Panc1 (cell line): ENCODE data around the gene SETD6. TPM values are rescaled to one million over a fixed set of nuclear protein-coding genes. Genes with fewer than 3 reads are reported as not detected.
A peak's percentile ranks its signal among the peaks of the same experiment; 100 is the strongest.

Experiments used
- ATAC-seq: fragments of 200-7000 bp; cut with Tn5 transposase; 2 replicates; pipeline ENCODE4 v1.9.1; 2020; ENCODE audit warnings: mild to moderate bottlenecking, moderate library complexity
- BruUV-seq: library from RNA; stranded (reverse); fragments of 400-500 nt; replicated peaks from 2 replicates; lab custom pipeline; 2021; lab: Mats Ljungman, UMichigan
- CTCF ChIA-PET: fragments of 300-600 bp; sonication (Branson Sonifier 250); formaldehyde crosslinking; loops from one replicate; lab custom pipeline; 2022; ENCODE audit warnings: antibody characterized with exemption; lab: Charles Lee
- POLR2A ChIA-PET: fragments of 300-600 bp; sonication (Branson Sonifier 250); formaldehyde crosslinking; loops from one replicate; lab custom pipeline; 2022; ENCODE audit warnings: antibody characterized with exemption; lab: Charles Lee
- DNase-seq: peaks from one replicate; pipeline ENCODE4 v3.0.0-alpha.2; 2010; ENCODE audit warnings: low read depth, low spot score
- H3K27ac ChIP-seq: 2 replicates; pipeline ENCODE4 v1.5.1; 2011; ENCODE audit warnings: mild to moderate bottlenecking, low read length, inconsistent platforms
- H3K27me3 ChIP-seq: fragments of 200-500 bp; sonication (Bioruptor generic); 2 replicates; pipeline ENCODE4 v1.6.0; 2014; ENCODE audit warnings: low read length, inconsistent platforms; ENCODE audit not compliant: control insufficient read depth, insufficient read depth
- H3K36me3 ChIP-seq: fragments of 200-500 bp; sonication (Bioruptor generic); 2 replicates; pipeline ENCODE4 v1.5.1; 2014; ENCODE audit warnings: inconsistent platforms, mild to moderate bottlenecking, low read length, moderate library complexity; ENCODE audit not compliant: control insufficient read depth, insufficient read depth
- H3K4me1 ChIP-seq: 2 replicates; pipeline ENCODE4 v1.5.1; 2011; ENCODE audit warnings: inconsistent platforms, mild to moderate bottlenecking, low read length, moderate library complexity; ENCODE audit not compliant: control insufficient read depth, insufficient read depth
- H3K4me3 ChIP-seq, 2 experiments: 2 replicates each; pipeline ENCODE4 v1.5.1; 2011 to 2012; ENCODE audit warnings: low read depth in 2 of 2, low read length in 2 of 2, mild to moderate bottlenecking in 2 of 2, inconsistent platforms in 1 of 2, moderate library complexity in 1 of 2
- H3K9me3 ChIP-seq: fragments of 200-500 bp; sonication (Bioruptor generic); 2 replicates; pipeline ENCODE4 v1.5.1; 2014; ENCODE audit warnings: low read depth, mild to moderate bottlenecking, inconsistent platforms, low read length, moderate library complexity; ENCODE audit not compliant: control insufficient read depth, insufficient read depth
- CTCF ChIP-seq: fragments of 450-650 bp; IDR thresholded peaks from 2 replicates; pipeline ENCODE4 v1.5.1; 2017; ENCODE audit warnings: mild to moderate bottlenecking
- POLR2AphosphoS5 ChIP-seq: IDR thresholded peaks from 2 replicates; pipeline ENCODE4 v1.6.1; 2012; ENCODE audit warnings: mild to moderate bottlenecking, low read depth, low read length, moderate library complexity
- REST ChIP-seq, 2 experiments: IDR thresholded peaks; 2 replicates each; pipeline ENCODE4 v1.6.1; 2011 to 2012; ENCODE audit warnings: low read depth in 2 of 2, control low read depth in 1 of 2, low read length in 1 of 2, mild to moderate bottlenecking in 1 of 2, moderate library complexity in 1 of 2; ENCODE audit not compliant: insufficient read depth in 1 of 2
- SIN3A ChIP-seq: IDR thresholded peaks from 2 replicates; pipeline ENCODE4 v1.6.1; 2012; ENCODE audit warnings: low read depth, mild to moderate bottlenecking, low read length, moderate library complexity, borderline replicate concordance; ENCODE audit not compliant: insufficient read depth
- TCF7L2 ChIP-seq: IDR thresholded peaks from 2 replicates; pipeline ENCODE4 v1.6.1; 2011; ENCODE audit warnings: mild to moderate bottlenecking, low read depth, low read length, inconsistent platforms
- in situ Hi-C: cut with HindIII; loops from 2 replicates; pipeline ENCODE4 v1.10.0; 2016; ENCODE audit warnings: low sequenced_read_pairs, low pct_unique_long_range_greater_than_20kb
- intact Hi-C: fragments of 100-400 bp; cut with micrococcal nuclease; formaldehyde crosslinking; loops from one replicate; pipeline ENCODE4 v1.10.0; 2022; ENCODE audit not compliant: unreplicated experiment
- total RNA-seq: library from RNA; stranded (reverse); gene quantifications from one replicate; pipeline ENCODE4 v1.2.1, GENCODE V29; 2021; ENCODE audit not compliant: unreplicated experiment

SETD6 gene
- total RNA-seq, 1 experiment from 2014 or later: 28.3 TPM

GRCh38 chr16:58485184-58485887, 30.0 kb upstream of the SETD6 start:
- no peaks in the 10 kb centered on the region for H3K27me3 ChIP-seq
- H3K4me1 ChIP-seq: no peaks in the 10 kb centered on the region
- no peak for TF ChIP-seq CTCF
- POLR2A ChIA-PET: no interaction called here
- ATAC-seq: no peak
- CTCF ChIA-PET: interaction anchor here (0.6 kb wide), 1 partner anchor 163 kb away, joined by 3 read pairs; no protein-coding TSS in a partner anchor
- no peak overlapping the region for H3K4me3 ChIP-seq
- no peak for DNase-seq
- H3K9me3 ChIP-seq: no peaks in the 10 kb centered on the region
- H3K36me3 ChIP-seq: no peaks in the 10 kb centered on the region
- no TSS peak for BruUV-seq
- in situ Hi-C loops: no loop called here
- intact Hi-C loops: no loop called here
- H3K27ac ChIP-seq: no peak overlapping the region

- Histone ChIP-seq H3K9me3 (no peaks in the 10 kb centered on the region), H3K27ac (no peak overlapping the region), H3K27me3 (no peaks in the 10 kb centered on the region), H3K36me3 (no peaks in the 10 kb centered on the region), H3K4me3 (no peak overlapping the region), H3K4me1 (no peaks in the 10 kb centered on the region)
- ChIA-PET CTCF (interaction anchor here (0.5 to 3.4 kb wide), 4 partner anchors 12 to 151 kb away, joined by 4 to 19 read pairs (median 6); partner anchors contain the start of gene NDRG4), POLR2A (interaction anchor here (0.5 kb wide), 1 partner anchor 151 kb away, joined by 15 read pairs; no protein-coding TSS in a partner anchor)
- in situ Hi-C loops (no loop called here), intact Hi-C loops (loop anchor here (1.0 kb wide), 1 partner anchor 151 kb away; no protein-coding TSS in a partner anchor)
- peak; percentile 89 for ATAC-seq
- DNase-seq: no peak
- no TSS peak for BruUV-seq
- TF ChIP-seq SIN3A (no peak), CTCF (peak; percentile 87)
Observed at GRCh38 chr16:58487566-58488351, 27.6 kb upstream of the SETD6 start.

GRCh38 chr16:58488531-58488930, 26.8 kb upstream of the SETD6 start:
- H3K9me3 ChIP-seq: no peaks in the 10 kb centered on the region
- no peak for DNase-seq
- no TSS peak for BruUV-seq
- intact Hi-C loops: no loop called here
- TF ChIP-seq CTCF (no peak), POLR2AphosphoS5 (no peak), SIN3A (no peak), TCF7L2 (no peak), REST (IDR thresholded peaks at IDR 0.05; ENCODE audit: insufficient read depth in 1 of 2, low read depth in 2 of 2, low read length in 1 of 2) (no peak)
- ChIA-PET POLR2A (no interaction called here), CTCF (interaction anchor here (3.4 kb wide), 1 partner anchor 152 kb away, joined by 19 read pairs; no protein-coding TSS in a partner anchor)
- ATAC-seq: peak; percentile 57; the same call in 1 of the 2 replicates
- H3K27ac ChIP-seq: no peak overlapping the region
- H3K36me3 ChIP-seq: no peaks in the 10 kb centered on the region
- H3K4me3 ChIP-seq: no peak overlapping the region
- H3K27me3 ChIP-seq: no peaks in the 10 kb centered on the region
- no peaks in the 10 kb centered on the region for H3K4me1 ChIP-seq
- in situ Hi-C loops: no loop called here
